Body of pancreas (tissue), 4 donors: ENCODE measurements around the gene CAPN15. TPM values are rescaled to one million over a fixed set of nuclear protein-coding genes. Genes with fewer than 3 reads are reported as not detected.

Source experiments
- ATAC-seq: fragments of 150-250 bp; one replicate; pipeline ENCODE4 v1.9.1; 2016
- DNase-seq, 4 donors: peaks; one replicate each; pipeline ENCODE4 v3.0.0-alpha.2; 2019
- H3K27ac ChIP-seq, 4 donors: fragments of 200-600 bp; sonication (generic); 1 replicate in 3 of 4; 2 replicates in 1 of 4; pipeline versions ENCODE4 v1.5.1 to v1.6.1; 2016 to 2019; ENCODE audit warnings: mild to moderate bottlenecking in 1 of 4, mixed read lengths in 1 of 4, moderate library complexity in 1 of 4
- H3K27me3 ChIP-seq, 2 donors: fragments of 200-600 bp; sonication (generic); one replicate each; pipeline ENCODE4 v1.6.0; 2016; ENCODE audit warnings: mild to moderate bottlenecking in 1 of 2
- H3K36me3 ChIP-seq, 2 donors: fragments of 200-600 bp; sonication (generic); replicated peaks in 1 of 2; 2 replicates each; pipeline ENCODE4 v1.5.1; 2016; ENCODE audit warnings: low read depth in 2 of 2; ENCODE audit not compliant: insufficient read depth in 1 of 2
- H3K4me1 ChIP-seq: fragments of 200-600 bp; sonication (generic); one replicate; pipeline ENCODE4 v1.6.0; 2016
- H3K4me3 ChIP-seq, 2 donors: fragments of 200-600 bp; sonication (generic); 1 replicate in 1 of 2; 2 replicates in 1 of 2; pipeline ENCODE4 v1.5.1; 2016 to 2019
- H3K9me3 ChIP-seq, 3 donors: fragments of 200-600 bp; sonication (generic); 1 replicate in 2 of 3; 2 replicates in 1 of 3; pipeline ENCODE4 v1.5.1; 2016
- CTCF ChIP-seq, 7 experiments: fragments of 450-650 bp in 4 of 7; fragments of 200-600 bp in 3 of 7; sonication (generic) in 3 of 7; IDR thresholded peaks; one replicate each; pipeline ENCODE4 v1.5.1; 2016 to 2019; ENCODE audit warnings: antibody characterized with exemption in 7 of 7
- POLR2A ChIP-seq, 3 donors: fragments of 450-650 bp; IDR thresholded peaks; one replicate each; pipeline ENCODE4 v1.6.1; 2016; ENCODE audit warnings: antibody characterized with exemption in 3 of 3, mild to moderate bottlenecking in 2 of 3
- WGBS, 2 donors: methylation state at CpG; one replicate each; pipeline ENCODE4 v1.1.5; 2017; 5-methylcytosine and 5-hydroxymethylcytosine counted together
- intact Hi-C: fragments of 100-400 bp; cut with DNase I; formaldehyde crosslinking; loops from one replicate; pipeline ENCODE4 v1.15.1; 2023
- total RNA-seq, 2 donors: library from RNA; depleted of rRNA; stranded (reverse); fragments of >200 nt; gene quantifications; one replicate each; pipeline ENCODE4 v1.1.0, GENCODE V29; 2016

The CAPN15 gene
- total RNA-seq, 2 donors from 2014 or later = 48.0 to 104 TPM

GRCh38 chr16:554640-555365, 27.3 kb downstream of the CAPN15 start:
- DNase-seq (no peak), ATAC-seq (no peak)
- 89 to 95% methylated on average over 20 to 54 of the region's 54 CpGs for WGBS, 2 donors
- peaks cover 4 to 7% of the 10 kb centered on the region in 2 donors for H3K36me3 ChIP-seq
- intact Hi-C loops = no loop called here
- no peak overlapping the region for H3K27ac ChIP-seq
- H3K4me3 ChIP-seq = no peak overlapping the region
- no peaks in the 10 kb centered on the region for H3K9me3 ChIP-seq
- TF ChIP-seq POLR2A (IDR thresholded peaks at IDR 0.05) (no peak), CTCF (IDR thresholded peaks at IDR 0.05) (no peak)
- peaks cover 5% of the 10 kb centered on the region for H3K4me1 ChIP-seq
- no peaks in the 10 kb centered on the region for H3K27me3 ChIP-seq

DNA sequence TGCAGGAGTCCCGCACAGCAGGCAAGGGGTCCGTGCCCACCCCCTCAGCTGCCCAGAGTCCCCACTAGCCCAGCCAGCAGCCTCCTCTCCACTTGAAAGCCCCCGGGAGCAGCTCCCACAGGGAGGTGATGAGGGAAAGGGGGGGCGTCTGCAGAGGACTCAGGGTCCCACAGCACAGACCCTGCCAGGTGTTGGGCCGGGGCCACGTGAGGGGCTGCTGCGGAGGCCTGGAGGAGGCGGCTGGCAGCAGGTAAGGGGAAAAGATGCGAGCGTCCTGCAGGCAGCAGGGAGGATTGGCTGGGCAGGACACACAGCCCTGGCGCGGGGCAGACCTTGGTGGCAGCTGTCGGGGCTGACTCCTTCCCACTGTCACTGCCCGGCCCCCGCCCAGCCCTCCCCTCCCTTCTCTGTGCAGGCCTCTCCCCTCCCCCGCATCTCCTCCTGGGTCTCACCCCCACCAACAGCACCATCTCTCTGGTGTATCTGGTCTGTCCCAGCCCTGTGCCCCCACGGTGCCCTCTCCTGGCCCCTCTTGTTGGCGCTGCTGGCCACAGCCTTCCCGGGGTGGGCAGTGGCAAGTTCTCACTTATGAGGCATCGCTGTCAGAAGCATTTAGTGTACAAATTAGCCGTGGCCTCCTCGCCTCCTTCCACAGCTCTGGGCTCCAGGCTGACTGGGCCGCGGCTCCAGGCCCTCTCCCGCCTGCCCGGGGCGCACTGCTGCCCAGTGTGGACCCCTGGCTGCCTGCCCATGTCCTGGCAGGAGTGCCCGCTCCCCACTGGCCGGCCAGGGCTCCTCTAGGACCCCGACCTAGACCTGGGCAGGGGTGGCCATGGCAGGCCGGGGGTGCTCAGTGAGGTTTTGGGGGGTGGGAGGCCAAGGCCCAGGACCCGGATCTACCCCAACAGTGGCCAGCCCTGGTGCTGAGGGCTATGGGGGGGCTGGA, 28.3 kb downstream of the CAPN15 start:
- DNase-seq = no peak

GRCh38 chr16:556474-557173, 29.1 kb downstream of the CAPN15 start:
- 87 to 90% methylated on average over 18 to 32 of the region's 32 CpGs for WGBS, 2 donors

More for the DNA sequence above, 28.3 kb downstream of the CAPN15 start:
- no peak for ATAC-seq
- intact Hi-C loops = no loop called here
- no peak overlapping the region for H3K27ac ChIP-seq
- TF ChIP-seq POLR2A (IDR thresholded peaks at IDR 0.05) (no peak), CTCF (IDR thresholded peaks at IDR 0.05) (no peak)
- H3K36me3 ChIP-seq = peaks cover 4 to 7% of the 10 kb centered on the region in 2 donors
- H3K27me3 ChIP-seq = no peaks in the 10 kb centered on the region
- H3K9me3 ChIP-seq = no peaks in the 10 kb centered on the region
- no peak overlapping the region for H3K4me3 ChIP-seq
- 67 to 75% methylated on average over 5 to 32 of the region's 32 CpGs for WGBS, 2 donors
- H3K4me1 ChIP-seq = peaks cover 10% of the 10 kb centered on the region

More at GRCh38 chr16:556474-557173, 29.1 kb downstream of the CAPN15 start:
- peaks cover 4% of the 10 kb centered on the region in 2 donors for H3K36me3 ChIP-seq
- DNase-seq (no peak), ATAC-seq (no peak)
- intact Hi-C loops = no loop called here
- no peaks in the 10 kb centered on the region for H3K9me3 ChIP-seq
- peaks cover 19% of the 10 kb centered on the region for H3K4me1 ChIP-seq
- H3K4me3 ChIP-seq = no peak overlapping the region
- H3K27me3 ChIP-seq = no peaks in the 10 kb centered on the region
- TF ChIP-seq CTCF (IDR thresholded peaks at IDR 0.05) = no peak
- no peak for TF ChIP-seq POLR2A (IDR thresholded peaks at IDR 0.05)
- no peak overlapping the region for H3K27ac ChIP-seq
